GM12892 (cell line): ENCODE results near the gene CLSTN1.

ENCODE experiments used
- POLR2A ChIP-seq: IDR thresholded peaks from 2 replicates; pipeline ENCODE4 v1.6.1; 2011; ENCODE audit warnings: low read depth, low read length, control low read depth
- POLR2AphosphoS5 ChIP-seq: IDR thresholded peaks from 2 replicates; pipeline ENCODE4 v1.6.1; 2011; ENCODE audit warnings: low read depth, low read length, control low read depth
- TAF1 ChIP-seq: IDR thresholded peaks from 2 replicates; pipeline ENCODE4 v1.6.1; 2011; ENCODE audit warnings: low read depth, mild to moderate bottlenecking, control low read depth, low read length, borderline replicate concordance

GRCh38 chr1:9706178-9706577 is 117.6 kb downstream of the CLSTN1 start:
- no peak for TF ChIP-seq POLR2A
- no peak for TF ChIP-seq POLR2AphosphoS5
- no peak for TF ChIP-seq TAF1
